ENCODE data around the gene UTP14C.

DNA sequence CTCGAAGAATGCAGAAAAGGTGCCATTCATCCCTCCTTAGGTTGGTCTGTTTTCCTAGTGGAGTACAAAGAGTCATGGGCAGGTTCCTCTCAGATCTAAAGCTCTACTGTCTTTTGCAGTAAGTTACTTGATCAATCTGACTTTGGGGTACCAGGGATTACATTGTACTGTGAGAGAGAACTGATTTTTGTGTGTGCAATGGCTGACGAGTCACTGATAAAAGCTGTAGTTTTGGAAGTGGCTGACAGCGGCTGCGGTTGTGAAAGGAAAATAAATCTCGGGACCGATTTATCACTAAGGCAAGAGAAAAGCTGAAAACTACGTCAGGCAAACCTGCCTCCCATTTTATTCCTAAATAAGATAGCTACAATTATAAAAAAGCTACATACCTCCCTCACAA is 26.9 kb downstream of the UTP14C start:
- TF ChIP-seq BACH2 (CRISPR knock-in tag; IDR thresholded peaks at IDR 0.05; ENCODE audit: borderline replicate concordance) (no peak), ZNF70 (CRISPR knock-in tag; IDR thresholded peaks at IDR 0.05) (no peak), ZFP30 (CRISPR knock-in tag; IDR thresholded peaks at IDR 0.05) (no peak), ARNTL (CRISPR knock-in tag; IDR thresholded peaks at IDR 0.05; ENCODE audit: borderline replicate concordance, low read depth) (no peak), TOX (CRISPR knock-in tag; IDR thresholded peaks at IDR 0.05; ENCODE audit: borderline replicate concordance) (no peak)
- TF ChIP-seq, protein P1, sequence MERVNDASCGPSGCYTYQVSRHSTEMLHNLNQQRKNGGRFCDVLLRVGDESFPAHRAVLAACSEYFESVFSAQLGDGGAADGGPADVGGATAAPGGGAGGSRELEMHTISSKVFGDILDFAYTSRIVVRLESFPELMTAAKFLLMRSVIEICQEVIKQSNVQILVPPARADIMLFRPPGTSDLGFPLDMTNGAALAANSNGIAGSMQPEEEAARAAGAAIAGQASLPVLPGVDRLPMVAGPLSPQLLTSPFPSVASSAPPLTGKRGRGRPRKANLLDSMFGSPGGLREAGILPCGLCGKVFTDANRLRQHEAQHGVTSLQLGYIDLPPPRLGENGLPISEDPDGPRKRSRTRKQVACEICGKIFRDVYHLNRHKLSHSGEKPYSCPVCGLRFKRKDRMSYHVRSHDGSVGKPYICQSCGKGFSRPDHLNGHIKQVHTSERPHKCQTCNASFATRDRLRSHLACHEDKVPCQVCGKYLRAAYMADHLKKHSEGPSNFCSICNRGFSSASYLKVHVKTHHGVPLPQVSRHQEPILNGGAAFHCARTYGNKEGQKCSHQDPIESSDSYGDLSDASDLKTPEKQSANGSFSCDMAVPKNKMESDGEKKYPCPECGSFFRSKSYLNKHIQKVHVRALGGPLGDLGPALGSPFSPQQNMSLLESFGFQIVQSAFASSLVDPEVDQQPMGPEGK (CRISPR knock-in tag; IDR thresholded peaks at IDR 0.05; ENCODE audit: borderline replicate concordance): no peak

Data from SK-N-SH treated with all-trans-retinoic acid at 6 μM for 48 hours (cell line).